ENCODE data around the gene BCAS3.

BCAS3 gene

GRCh38 chr17:61378658-61379456 lies 701.2 kb downstream of the BCAS3 start:
- FAIRE-seq: no peak

GRCh38 chr17:61379457-61380216 lies 702.0 kb downstream of the BCAS3 start:
- no peak for FAIRE-seq

GRCh38 chr17:61380217-61380835 lies 702.7 kb downstream of the BCAS3 start:
- FAIRE-seq: no peak

GRCh38 chr17:61380836-61381525 lies 703.3 kb downstream of the BCAS3 start:
- no peak for FAIRE-seq

GRCh38 chr17:61381537-61381936 lies 703.9 kb downstream of the BCAS3 start:
- FAIRE-seq: no peak

GRCh38 chr17:61382796-61383688 lies 705.4 kb downstream of the BCAS3 start:
- no peak for FAIRE-seq

GRCh38 chr17:61383689-61384201 lies 706.1 kb downstream of the BCAS3 start:
- FAIRE-seq: no peak

GRCh38 chr17:61384354-61384691 lies 706.7 kb downstream of the BCAS3 start:
- no peak for FAIRE-seq

- no peak for FAIRE-seq
These were observed 707.3 kb downstream of the BCAS3 start for GRCh38 chr17:61384692-61385576.

- no peak for FAIRE-seq
These were observed 708.1 kb downstream of the BCAS3 start for GRCh38 chr17:61385577-61386236.

GRCh38 chr17:61386251-61386650 lies 708.6 kb downstream of the BCAS3 start:
- no peak for FAIRE-seq

- no peak for FAIRE-seq
These were observed 709.4 kb downstream of the BCAS3 start for GRCh38 chr17:61387011-61387410.

GRCh38 chr17:61387511-61388305 lies 710.1 kb downstream of the BCAS3 start:
- FAIRE-seq: no peak

GRCh38 chr17:61388561-61389356 lies 711.1 kb downstream of the BCAS3 start:
- no peak for FAIRE-seq

- no peak for FAIRE-seq
These were observed 712.2 kb downstream of the BCAS3 start for GRCh38 chr17:61389670-61390478.

GRCh38 chr17:61390479-61390791 lies 712.8 kb downstream of the BCAS3 start:
- no peak for FAIRE-seq

- FAIRE-seq: no peak
These were observed 714.1 kb downstream of the BCAS3 start for GRCh38 chr17:61391595-61392291.

Data from colon (tissue), 2 donors.